ENCODE data around the gene ELF5.

The ELF5 gene

DNA sequence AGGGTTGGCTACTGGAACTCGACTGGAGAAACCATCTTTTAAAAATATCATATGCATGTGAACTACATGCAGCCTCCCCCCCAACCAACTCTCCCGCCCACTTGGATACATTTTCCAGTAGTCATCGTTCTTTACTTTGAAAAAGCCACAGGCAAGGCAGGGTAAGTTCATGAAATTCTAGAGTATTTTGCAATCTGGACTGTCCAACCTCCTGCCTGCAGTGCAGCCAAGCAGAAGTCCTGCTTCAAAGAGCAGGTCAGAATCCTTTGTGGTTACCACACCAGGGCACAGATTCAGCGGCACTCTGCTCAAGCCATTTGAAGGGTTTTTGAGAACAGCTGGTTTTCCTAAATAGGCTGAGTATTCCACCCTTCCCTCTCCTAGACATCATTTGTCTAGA, 12.1 kb downstream of the ELF5 start:
- in situ Hi-C loops (cut with MboI; ENCODE audit: low sequenced_read_pairs, unreplicated experiment) = no loop called here
- no peak for DNase-seq (ENCODE audit: low spot score)
- TF ChIP-seq CTCF (IDR thresholded peaks at IDR 0.05; ENCODE audit: borderline replicate concordance, control extremely low read depth, extremely low read depth, insufficient read depth, missing control alignments) = no peak

DNA sequence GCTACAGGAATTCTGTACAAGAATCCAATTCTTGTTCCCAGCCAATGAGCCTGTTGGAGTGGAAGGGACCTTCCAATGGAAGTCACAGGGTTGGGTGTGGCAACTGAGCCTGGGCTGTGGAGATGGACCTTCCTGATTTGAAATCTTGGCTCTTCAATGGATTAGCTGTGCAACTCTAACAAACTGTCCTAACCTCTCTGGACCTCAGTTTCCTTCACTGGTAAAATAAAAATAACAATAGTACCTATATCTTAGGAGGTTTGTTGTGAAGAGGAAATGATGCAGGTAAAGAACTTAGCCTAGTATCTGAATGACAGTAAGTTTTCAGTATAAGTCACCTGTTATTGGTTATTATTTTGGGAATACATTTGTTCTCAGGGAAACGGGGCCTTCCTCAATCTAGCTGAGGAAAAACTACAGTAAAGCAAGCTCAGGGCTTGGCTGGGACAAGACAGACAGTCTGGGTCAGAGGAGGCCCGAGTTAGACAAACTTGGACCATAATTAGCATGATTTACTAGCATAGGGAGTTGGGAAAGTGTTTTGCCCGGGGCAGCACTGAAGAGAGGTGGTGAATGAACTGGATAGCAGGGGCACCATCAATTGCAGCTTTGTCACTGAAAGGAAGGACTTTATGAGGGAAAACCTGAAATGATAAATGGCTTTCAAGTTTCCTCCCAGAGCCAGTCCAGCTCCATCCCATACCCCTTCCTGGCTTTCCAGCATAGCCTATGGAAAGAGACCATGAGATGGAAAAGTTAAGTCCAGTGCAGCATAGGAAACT, 13.7 kb downstream of the ELF5 start:
- no peak for TF ChIP-seq CTCF (IDR thresholded peaks at IDR 0.05; ENCODE audit: borderline replicate concordance, control extremely low read depth, extremely low read depth, insufficient read depth, missing control alignments)
- in situ Hi-C loops (cut with MboI; ENCODE audit: low sequenced_read_pairs, unreplicated experiment) = loop anchor here (25.0 kb wide), 1 partner anchor 338 kb away; no protein-coding TSS in a partner anchor
- no peak for DNase-seq (ENCODE audit: low spot score)

DNA sequence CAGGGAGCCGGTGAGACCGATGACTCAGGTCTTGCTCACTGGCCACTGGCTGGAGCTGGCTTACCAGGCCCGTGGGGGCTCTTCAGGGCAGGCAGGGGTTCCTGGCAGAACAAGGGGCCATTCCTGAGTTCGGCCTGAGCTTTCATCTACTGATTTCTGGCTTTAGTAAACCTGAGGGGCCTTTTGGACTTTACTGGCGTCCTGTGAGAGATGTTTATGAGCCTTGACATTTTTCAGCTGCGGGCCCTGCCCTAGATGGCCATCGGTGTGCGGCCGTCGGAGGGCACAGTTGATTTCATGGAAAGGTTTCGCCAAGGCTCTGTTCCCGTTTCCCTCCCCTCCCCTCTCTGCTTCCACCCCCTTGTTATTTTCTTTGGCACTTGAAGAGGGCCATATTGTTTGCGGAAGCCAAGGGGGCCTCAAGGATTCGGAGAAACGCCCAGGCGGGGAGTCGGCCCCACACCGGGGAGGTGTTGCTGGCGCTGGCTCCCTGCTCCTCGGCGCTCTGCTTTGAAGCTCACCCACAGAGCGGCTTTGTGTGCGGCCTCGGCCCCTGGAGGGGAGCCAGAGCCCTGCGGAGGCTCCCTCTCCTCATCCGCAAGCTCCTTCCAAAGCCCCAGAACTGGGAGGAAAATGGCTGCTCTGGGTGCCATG, 17.7 kb downstream of the ELF5 start:
- DNase-seq (ENCODE audit: low spot score) = no peak
- in situ Hi-C loops (cut with MboI; ENCODE audit: low sequenced_read_pairs, unreplicated experiment) = loop anchor here (25.0 kb wide), 1 partner anchor 334 kb away; no protein-coding TSS in a partner anchor

DNA sequence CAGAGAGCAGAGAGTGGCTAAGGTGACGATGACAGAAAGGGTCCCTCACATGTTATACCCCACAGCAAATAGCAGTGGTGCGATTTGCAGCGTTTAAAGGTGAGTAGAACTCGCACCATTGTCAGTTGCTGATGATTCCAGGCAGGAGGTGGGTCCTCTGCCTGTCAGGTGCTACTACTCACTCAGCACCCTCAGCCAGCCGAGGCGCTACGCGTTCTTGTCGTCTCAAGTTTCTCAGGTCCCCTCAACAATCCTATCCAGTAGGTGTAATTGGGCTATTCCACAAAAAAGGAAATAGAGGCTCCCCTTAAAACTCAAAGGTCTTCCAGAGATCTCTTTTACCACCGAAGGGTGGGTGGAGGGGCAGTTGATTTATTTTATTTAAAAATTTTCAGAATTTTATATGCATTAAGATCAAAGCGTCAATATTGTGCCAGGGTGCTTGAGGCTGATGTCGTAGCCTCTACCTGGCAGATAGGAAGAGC, 18.3 kb downstream of the ELF5 start:
- in situ Hi-C loops (cut with MboI; ENCODE audit: low sequenced_read_pairs, unreplicated experiment) = loop anchor here (25.0 kb wide), 1 partner anchor 333 kb away; no protein-coding TSS in a partner anchor
- DNase-seq (ENCODE audit: low spot score) = no peak
- no peak for TF ChIP-seq CTCF (IDR thresholded peaks at IDR 0.05; ENCODE audit: borderline replicate concordance, control extremely low read depth, extremely low read depth, insufficient read depth, missing control alignments)

More for the DNA sequence above, 17.7 kb downstream of the ELF5 start:
- no peak for TF ChIP-seq CTCF (IDR thresholded peaks at IDR 0.05; ENCODE audit: borderline replicate concordance, control extremely low read depth, extremely low read depth, insufficient read depth, missing control alignments)

GRCh38 chr11:34493926-34494595, 19.5 kb downstream of the ELF5 start:
- DNase-seq (ENCODE audit: low spot score) = no peak
- no peak for TF ChIP-seq CTCF (IDR thresholded peaks at IDR 0.05; ENCODE audit: borderline replicate concordance, control extremely low read depth, extremely low read depth, insufficient read depth, missing control alignments)
- in situ Hi-C loops (cut with MboI; ENCODE audit: low sequenced_read_pairs, unreplicated experiment) = loop anchor here (25.0 kb wide), 1 partner anchor 332 kb away; no protein-coding TSS in a partner anchor

- DNase-seq (ENCODE audit: low spot score) = no peak
- TF ChIP-seq CTCF (IDR thresholded peaks at IDR 0.05; ENCODE audit: borderline replicate concordance, control extremely low read depth, extremely low read depth, insufficient read depth, missing control alignments) = no peak
- in situ Hi-C loops (cut with MboI; ENCODE audit: low sequenced_read_pairs, unreplicated experiment) = loop anchor here (25.0 kb wide), 1 partner anchor 331 kb away; no protein-coding TSS in a partner anchor
Measured at GRCh38 chr11:34493468-34493867, 20.1 kb downstream of the ELF5 start.

Measured in GM13976 (cell line).